HG03039 (cell line): ENCODE data around the gene LRCH1.
A peak's percentile ranks its signal among the peaks of the same experiment; 100 is the strongest.

Experiments used
- ATAC-seq: cut with Tn5 transposase; IDR thresholded peaks from one replicate; pipeline ENCODE4 v1.9.1; 2021; ENCODE audit warnings: mild to moderate bottlenecking, moderate library complexity; ENCODE audit not compliant: unreplicated experiment

The LRCH1 gene

GRCh38 chr13:46662690-46663089 is 109.7 kb downstream of the LRCH1 start:
- no peak for ATAC-seq

GRCh38 chr13:46663206-46664037 is 110.5 kb downstream of the LRCH1 start:
- ATAC-seq = no peak

DNA sequence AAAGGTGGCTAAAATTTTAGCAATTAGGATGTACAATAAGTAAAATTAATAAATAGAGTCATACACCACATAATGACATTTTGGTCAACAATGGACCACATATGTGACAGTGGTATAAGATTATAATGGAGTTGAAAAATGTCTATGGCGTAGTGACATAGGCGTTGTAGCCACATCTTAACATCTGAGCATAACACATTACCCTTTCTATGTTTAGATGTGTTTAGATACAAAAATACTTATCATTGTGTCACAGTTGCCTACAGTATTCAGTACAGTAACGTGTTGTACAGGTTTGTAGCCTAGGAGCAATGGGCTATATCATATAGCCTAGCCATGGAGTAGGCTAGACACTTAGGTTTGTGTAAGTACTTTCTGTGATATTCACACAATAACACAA is 111.2 kb downstream of the LRCH1 start:
- ATAC-seq = no peak

DNA sequence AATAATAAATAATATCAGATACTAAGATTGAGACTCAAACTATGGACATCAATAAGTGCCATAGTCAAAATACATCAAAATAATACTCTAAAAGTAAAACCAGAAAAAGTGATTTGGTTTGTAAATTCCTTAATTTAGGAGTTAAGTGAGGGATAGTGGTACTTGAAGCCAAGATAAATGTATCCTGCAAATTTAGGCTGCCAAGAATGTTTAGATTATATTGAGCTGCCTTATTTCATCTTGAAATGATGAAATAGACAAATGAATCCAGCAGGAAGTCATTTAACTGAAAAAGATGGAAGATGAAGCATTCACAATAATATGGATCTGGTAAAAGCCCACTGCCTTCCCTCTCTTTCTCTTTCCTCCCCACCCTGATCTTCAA is 112.3 kb downstream of the LRCH1 start:
- no peak for ATAC-seq

DNA sequence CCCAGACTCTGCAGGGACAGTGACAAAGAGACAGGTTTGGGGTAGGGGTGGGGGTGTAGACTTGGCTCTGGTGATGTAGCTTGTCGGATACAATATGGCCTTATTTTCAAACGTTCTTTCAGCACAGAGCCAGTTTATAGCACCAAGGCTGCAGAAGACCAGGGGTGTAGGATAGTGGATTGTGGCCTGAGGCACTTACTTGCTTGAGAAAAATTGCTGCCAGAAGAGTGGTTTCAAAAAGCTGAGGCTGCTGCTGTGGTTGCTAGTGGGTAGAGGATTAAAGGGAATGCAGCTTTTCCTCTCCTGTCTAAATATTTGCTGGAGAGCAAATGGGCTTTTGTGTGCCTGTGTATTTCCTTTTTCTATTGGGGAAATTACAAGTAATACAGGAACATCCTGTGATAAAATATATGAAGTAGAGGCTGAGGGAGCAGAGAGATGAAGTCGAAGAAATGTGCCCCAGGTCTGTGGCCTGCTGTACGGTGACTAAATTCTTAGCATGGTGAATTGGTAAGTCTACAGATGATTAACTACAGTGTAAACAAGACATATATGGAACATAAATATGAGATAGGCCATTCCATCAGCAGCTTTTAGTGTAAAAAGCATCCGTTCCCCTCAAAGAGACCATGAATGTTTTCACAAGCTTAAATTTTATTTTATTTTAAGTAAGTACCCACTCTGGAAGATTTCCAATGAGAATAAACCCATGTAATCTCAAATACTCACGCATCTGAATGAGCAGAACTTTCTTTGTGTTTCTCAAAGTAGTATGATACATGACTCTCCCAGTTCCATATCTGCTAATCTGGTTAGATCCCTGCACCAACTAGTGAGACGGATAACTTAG is 112.9 kb downstream of the LRCH1 start:
- no peak for ATAC-seq

DNA sequence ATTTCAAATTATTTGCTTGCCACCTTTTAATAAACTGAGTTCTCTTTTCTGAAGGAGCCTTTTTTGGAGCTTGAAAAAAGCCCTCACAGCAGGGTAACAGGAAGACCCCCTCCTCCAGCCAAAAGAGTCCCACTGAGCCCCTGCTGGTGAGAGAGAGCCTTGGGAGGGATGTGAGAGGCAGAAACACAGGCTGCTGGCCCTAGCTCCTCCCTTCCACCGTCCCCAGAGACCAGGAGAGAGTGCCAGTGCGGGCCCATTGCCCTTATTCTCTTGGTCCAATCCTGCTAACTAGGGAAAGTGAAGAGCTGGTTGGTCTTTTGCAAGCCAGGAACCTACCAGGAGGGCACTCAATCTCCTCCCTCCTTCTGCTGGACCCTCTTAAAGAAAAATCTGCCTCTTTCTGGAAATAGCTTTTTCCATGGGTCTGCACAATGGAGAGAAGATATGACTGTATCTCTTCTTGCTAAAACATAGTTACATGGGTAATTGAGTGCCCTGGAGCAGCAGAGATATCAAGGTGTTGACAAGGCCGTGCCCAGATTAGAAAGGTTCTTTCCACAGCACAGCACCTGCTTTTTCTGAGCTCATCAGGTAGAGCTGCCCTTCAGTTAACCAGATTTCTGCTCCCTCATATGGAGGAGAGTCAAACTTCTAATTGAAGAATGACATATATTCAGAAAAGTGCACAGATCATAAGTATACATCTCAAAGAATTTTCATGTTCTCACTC is 113.9 kb downstream of the LRCH1 start:
- no peak for ATAC-seq

- ATAC-seq = peak; percentile 45
Observed at GRCh38 chr13:46667687-46668281, 114.8 kb downstream of the LRCH1 start.

GRCh38 chr13:46668302-46668720 is 115.3 kb downstream of the LRCH1 start:
- peak; percentile 19 for ATAC-seq

DNA sequence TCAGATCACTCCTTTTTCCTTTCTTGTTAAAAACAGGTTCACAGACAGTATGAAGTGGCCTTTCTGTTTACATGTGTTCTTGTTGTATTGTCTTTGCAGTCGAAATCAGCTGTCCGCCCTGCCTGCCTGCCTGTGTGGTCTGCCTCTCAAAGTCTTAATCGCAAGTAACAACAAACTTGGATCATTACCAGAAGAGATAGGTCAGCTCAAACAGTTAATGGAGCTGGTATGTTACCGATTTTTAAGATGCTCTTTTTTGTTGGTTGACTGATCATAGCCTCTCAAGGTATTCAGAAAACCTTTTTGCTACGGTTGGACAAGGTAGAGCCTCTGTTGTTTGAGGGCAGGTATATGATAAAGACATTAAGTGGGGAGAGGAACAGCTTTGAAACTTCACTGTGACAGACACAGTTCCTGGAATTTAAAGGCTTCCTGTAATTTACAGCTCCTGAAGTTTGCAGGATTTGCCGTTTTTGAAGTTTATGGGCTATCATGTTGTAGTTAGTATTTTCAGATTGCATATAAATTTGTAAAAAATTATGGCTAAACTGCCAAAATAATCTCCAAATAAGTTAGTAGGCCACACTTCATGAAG is 116.1 kb downstream of the LRCH1 start:
- no peak for ATAC-seq

DNA sequence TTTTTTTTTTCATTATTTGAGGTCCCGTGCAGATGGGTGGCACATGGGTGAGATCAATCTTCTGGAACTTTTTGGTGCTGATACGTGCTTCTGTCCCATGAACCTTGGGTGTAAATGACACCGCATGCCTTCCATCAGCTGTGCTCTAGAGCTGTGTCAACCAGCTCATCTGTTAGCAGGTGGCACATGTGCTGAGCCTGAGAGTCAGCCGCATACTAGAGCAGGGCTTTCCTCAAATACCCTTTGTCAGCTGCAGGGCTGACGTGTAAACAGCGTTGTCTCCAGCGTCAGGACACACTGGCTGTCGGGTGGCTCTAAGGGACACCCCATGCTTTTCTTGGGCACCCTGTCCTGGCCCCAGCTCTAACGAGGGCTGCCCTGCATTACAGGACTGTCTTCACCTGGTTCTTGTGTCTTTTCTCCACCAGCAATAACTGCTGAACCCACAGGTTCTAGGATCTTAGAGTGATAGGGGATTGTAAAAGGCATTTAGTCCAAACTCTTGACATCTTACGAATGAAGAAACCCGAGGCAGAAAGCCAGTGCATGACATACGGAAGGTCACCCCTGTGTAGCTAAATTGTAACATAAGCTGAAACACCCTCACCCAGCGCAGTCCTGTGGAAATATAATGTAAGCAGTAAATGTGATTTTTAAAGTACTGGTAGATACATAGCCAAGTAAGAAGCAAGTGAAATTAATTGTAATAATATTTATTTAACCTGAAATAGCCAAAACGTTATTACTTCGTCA is 119.5 kb downstream of the LRCH1 start:
- ATAC-seq = no peak

- ATAC-seq = no peak
Observed at GRCh38 chr13:46675016-46675415, 122.0 kb downstream of the LRCH1 start.

DNA sequence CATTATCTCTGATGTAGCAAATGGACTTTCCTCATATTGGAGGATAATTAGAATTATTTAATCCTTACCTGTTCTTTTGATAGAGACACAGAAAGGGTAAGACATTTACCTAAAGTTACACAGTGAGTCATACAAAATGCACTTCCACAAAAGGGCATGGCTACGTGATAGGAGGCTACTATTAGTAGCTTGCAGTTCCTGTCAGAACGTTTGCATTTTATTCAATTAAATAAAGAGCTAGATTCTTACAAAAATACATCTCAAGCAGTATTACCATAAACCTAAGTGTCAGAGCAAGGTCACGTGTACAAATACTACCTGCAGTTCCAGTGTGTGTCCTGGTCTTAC is 123.4 kb downstream of the LRCH1 start:
- no peak for ATAC-seq

GRCh38 chr13:46679369-46680120 is 126.6 kb downstream of the LRCH1 start:
- ATAC-seq = peak; percentile 87

DNA sequence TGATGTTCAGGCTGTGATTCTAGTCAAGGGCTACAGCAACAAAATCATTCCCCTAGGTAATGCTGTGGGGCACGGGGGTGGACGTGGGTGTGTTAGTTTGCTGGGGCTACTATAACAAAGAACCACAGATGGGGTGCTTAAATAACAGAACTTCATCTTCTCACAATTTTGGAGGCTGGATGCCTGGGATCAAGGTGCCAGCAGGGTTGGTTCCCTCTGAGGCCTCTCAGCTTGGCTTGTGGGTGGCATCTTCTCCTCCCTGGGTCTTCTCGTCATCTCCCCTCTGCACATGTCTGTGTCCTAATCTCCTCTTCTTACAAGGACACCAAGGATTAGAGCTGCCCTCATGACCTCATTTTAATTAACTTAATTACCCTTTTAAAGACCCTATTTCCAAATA is 129.0 kb downstream of the LRCH1 start:
- no peak for ATAC-seq

DNA sequence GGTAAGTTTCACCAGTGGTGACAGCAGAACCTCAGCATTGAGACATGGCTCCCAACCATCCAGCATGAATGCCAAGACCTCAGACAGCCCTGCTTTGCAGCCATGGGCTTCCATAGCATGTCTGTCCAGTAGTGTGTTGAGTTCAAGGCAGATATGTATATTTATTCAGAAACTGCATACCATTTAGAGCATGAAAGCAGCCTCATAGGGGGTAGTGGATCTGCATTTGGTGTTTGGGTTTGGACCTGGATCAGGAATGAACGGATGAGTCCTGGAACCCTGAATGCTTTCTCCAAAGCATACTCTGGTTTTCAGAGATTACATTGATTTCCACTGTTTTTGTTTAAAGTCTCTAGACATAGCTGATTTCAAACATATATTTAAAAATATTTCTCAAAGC is 129.7 kb downstream of the LRCH1 start:
- ATAC-seq = no peak

GRCh38 chr13:46683676-46684260 is 130.8 kb downstream of the LRCH1 start:
- ATAC-seq = no peak

DNA sequence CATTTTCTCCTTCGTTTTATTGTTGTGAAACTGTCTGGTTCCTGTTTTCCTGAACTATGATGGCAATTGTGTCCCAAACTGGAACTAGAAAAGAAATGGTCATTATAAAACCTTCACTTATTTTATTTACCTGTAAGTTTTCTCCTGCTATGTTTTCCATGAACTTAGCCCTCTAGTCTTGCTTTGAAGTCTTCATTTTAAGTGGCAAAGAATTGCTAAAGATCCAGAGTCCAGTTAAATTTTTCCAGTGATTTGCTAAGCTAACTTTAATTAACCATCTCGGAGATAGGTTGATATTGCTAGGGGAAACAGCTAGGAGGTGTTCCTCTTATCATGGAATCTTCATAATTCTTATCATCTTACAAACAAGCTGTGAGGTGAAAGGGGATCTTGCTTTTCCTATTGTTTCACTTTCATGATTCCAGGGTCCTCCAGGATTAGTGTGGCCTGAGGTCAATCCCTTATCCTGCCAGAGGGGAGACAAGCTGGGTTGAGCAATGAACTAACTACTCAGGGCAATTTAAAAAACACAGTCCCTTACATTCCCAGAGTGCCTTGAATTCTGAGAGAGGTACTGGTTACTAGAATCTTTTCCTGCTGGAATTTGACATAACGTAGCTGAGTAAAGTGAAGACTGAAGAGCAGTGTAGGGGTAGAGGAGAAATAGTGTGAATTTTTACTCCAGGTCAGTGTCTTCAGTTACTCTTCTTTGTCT is 131.5 kb downstream of the LRCH1 start:
- no peak for ATAC-seq

DNA sequence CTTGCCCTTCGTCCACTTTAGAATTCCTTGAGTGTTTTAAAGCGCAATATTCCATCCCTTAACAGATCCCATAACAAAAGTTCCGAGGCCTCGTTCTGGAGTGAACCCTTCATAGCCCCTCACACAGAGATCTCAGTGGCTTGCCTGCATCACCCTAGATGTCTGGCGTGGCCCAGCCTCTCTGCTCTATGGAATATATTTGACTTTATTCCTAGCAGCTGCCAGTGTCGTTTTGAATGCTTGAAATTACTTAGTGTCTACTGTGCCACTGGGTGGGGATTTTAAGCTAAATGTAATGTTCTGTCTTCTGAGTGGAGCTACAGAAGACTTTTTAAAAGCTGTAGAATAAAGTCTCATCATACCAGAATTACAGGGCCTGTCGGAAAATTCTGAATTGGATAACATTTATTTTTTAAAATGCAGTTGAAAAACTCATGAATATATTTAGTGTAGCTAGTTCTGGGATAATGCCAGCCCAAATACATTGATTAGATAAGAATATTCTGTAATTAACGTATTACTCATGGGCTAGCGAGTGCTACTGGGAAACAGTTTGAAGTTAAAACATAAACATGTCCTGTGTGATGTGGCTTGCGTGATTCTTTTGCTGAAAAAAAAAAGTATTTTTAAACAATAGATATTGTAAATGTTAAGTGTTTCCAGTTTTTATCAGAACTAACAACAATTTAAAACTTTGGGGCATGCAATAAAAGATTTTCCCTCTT is 132.2 kb downstream of the LRCH1 start:
- no peak for ATAC-seq
